ENCODE data around the gene NTRK2. TPM values are rescaled to one million over a fixed set of nuclear protein-coding genes. Genes with fewer than 3 reads are reported as not detected.

Gene NTRK2
- total RNA-seq, 1 experiment from 2014 or later = not detected

- ChIA-PET CTCF (no interaction called here), POLR2A (ENCODE audit: unreplicated experiment) (no interaction called here)
Measured at GRCh38 chr9:84756731-84757130, 87.2 kb downstream of the NTRK2 start.

GRCh38 chr9:84758817-84759216 is 89.3 kb downstream of the NTRK2 start:
- no peak for DNase-seq
- H3K9me3 ChIP-seq (ENCODE audit: insufficient read depth, low read depth) = no peaks in the 10 kb centered on the region
- H3K27ac ChIP-seq = no peak overlapping the region
- H3F3A ChIP-seq (ENCODE audit: insufficient read depth, low read depth) = no peaks in the 10 kb centered on the region
- TF ChIP-seq CTCF (conservative IDR thresholded peaks at IDR 0.05) (no peak), EZH2 (IDR thresholded peaks at IDR 0.05; ENCODE audit: low read depth) (no peak)
- intact Hi-C loops (cut with micrococcal nuclease; ENCODE audit: unreplicated experiment) = no loop called here
- POLR2A ChIA-PET (ENCODE audit: unreplicated experiment) = no interaction called here
- H3K4me1 ChIP-seq (replicated peaks; ENCODE audit: insufficient read depth) = no peaks in the 10 kb centered on the region
- H3K4me2 ChIP-seq = no peak overlapping the region
- H3K9me2 ChIP-seq (ENCODE audit: insufficient read depth) = no peaks in the 10 kb centered on the region
- H3K27me3 ChIP-seq (ENCODE audit: insufficient read depth, low read depth) = peaks cover 13% of the 10 kb centered on the region
- no peaks in the 10 kb centered on the region for H3K79me2 ChIP-seq (ENCODE audit: low read depth)
- no peak overlapping the region for H3K4me3 ChIP-seq
- H4K20me1 ChIP-seq (ENCODE audit: insufficient read depth) = no peaks in the 10 kb centered on the region
- no peaks in the 10 kb centered on the region for H3K36me3 ChIP-seq (ENCODE audit: low read depth)
- CTCF ChIA-PET = no interaction called here
- BruUV-seq (replicated peaks) = no TSS peak
- H2AFZ ChIP-seq = no peak overlapping the region

More at GRCh38 chr9:84756731-84757130, 87.2 kb downstream of the NTRK2 start:
- no peak overlapping the region for H3K4me3 ChIP-seq
- H3K9me3 ChIP-seq (ENCODE audit: insufficient read depth, low read depth) = no peaks in the 10 kb centered on the region
- H3K4me2 ChIP-seq = no peak overlapping the region
- no peak overlapping the region for H3K27ac ChIP-seq
- H3F3A ChIP-seq (ENCODE audit: insufficient read depth, low read depth) = no peaks in the 10 kb centered on the region
- DNase-seq = no peak
- H2AFZ ChIP-seq = no peak overlapping the region
- no peaks in the 10 kb centered on the region for H3K79me2 ChIP-seq (ENCODE audit: low read depth)
- no peaks in the 10 kb centered on the region for H4K20me1 ChIP-seq (ENCODE audit: insufficient read depth)
- H3K36me3 ChIP-seq (ENCODE audit: low read depth) = no peaks in the 10 kb centered on the region
- intact Hi-C loops (cut with micrococcal nuclease; ENCODE audit: unreplicated experiment) = no loop called here
- H3K4me1 ChIP-seq (replicated peaks; ENCODE audit: insufficient read depth) = no peaks in the 10 kb centered on the region
- TF ChIP-seq CTCF (conservative IDR thresholded peaks at IDR 0.05) (no peak), EZH2 (IDR thresholded peaks at IDR 0.05; ENCODE audit: low read depth) (no peak)
- H3K9me2 ChIP-seq (ENCODE audit: insufficient read depth) = no peaks in the 10 kb centered on the region
- no TSS peak for BruUV-seq (replicated peaks)
- H3K27me3 ChIP-seq (ENCODE audit: insufficient read depth, low read depth) = peaks cover 15% of the 10 kb centered on the region

- DNase-seq = no peak
- no peaks in the 10 kb centered on the region for H3K9me2 ChIP-seq (ENCODE audit: insufficient read depth)
- no peaks in the 10 kb centered on the region for H3K36me3 ChIP-seq (ENCODE audit: low read depth)
- no peaks in the 10 kb centered on the region for H3K9me3 ChIP-seq (ENCODE audit: insufficient read depth, low read depth)
- no peak overlapping the region for H2AFZ ChIP-seq
- H4K20me1 ChIP-seq (ENCODE audit: insufficient read depth) = no peaks in the 10 kb centered on the region
- ChIA-PET POLR2A (ENCODE audit: unreplicated experiment) (no interaction called here), CTCF (no interaction called here)
- TF ChIP-seq CTCF (conservative IDR thresholded peaks at IDR 0.05) (no peak), EZH2 (IDR thresholded peaks at IDR 0.05; ENCODE audit: low read depth) (no peak)
- no peak overlapping the region for H3K4me2 ChIP-seq
- no peak overlapping the region for H3K4me3 ChIP-seq
- BruUV-seq (replicated peaks) = no TSS peak
- H3K4me1 ChIP-seq (replicated peaks; ENCODE audit: insufficient read depth) = no peaks in the 10 kb centered on the region
- intact Hi-C loops (cut with micrococcal nuclease; ENCODE audit: unreplicated experiment) = no loop called here
- H3F3A ChIP-seq (ENCODE audit: insufficient read depth, low read depth) = no peaks in the 10 kb centered on the region
- no peak overlapping the region for H3K27ac ChIP-seq
- H3K79me2 ChIP-seq (ENCODE audit: low read depth) = no peaks in the 10 kb centered on the region
- H3K27me3 ChIP-seq (ENCODE audit: insufficient read depth, low read depth) = peaks cover 11% of the 10 kb centered on the region
Measured at GRCh38 chr9:84759300-84759750, 89.8 kb downstream of the NTRK2 start.
